ENCODE measurements around the gene AGRN. TPM values are rescaled to one million over a fixed set of nuclear protein-coding genes. Genes with fewer than 3 reads are reported as not detected.

The AGRN gene
- total RNA-seq, 1 experiment from 2014 or later = 184 TPM

GRCh38 chr1:1053682-1054081, 33.8 kb downstream of the AGRN start:
- no peak overlapping the region for H3K27ac Mint-ChIP-seq
- peaks cover 3% of the 10 kb centered on the region; the same call in 1 of the 2 replicates for H3K4me1 Mint-ChIP-seq
- ATAC-seq = no peak
- peaks cover 17% of the 10 kb centered on the region for H3K36me3 Mint-ChIP-seq
- TF ChIP-seq JAZF1 (CRISPR knock-in tag; IDR thresholded peaks at IDR 0.05) (no peak), GRHL2 (CRISPR knock-in tag; IDR thresholded peaks at IDR 0.05; ENCODE audit: insufficient replicate concordance, severe bottlenecking) (no peak), PREB (CRISPR knock-in tag; IDR thresholded peaks at IDR 0.05; ENCODE audit: borderline replicate concordance) (no peak), ZNF232 (CRISPR knock-in tag; IDR thresholded peaks at IDR 0.05) (no peak), NFE2L1 (CRISPR knock-in tag; IDR thresholded peaks at IDR 0.05) (no peak), MXD4 (CRISPR knock-in tag; IDR thresholded peaks at IDR 0.05; ENCODE audit: borderline replicate concordance) (no peak), SMAD4 (CRISPR knock-in tag; IDR thresholded peaks at IDR 0.05) (no peak), TEAD1 (CRISPR knock-in tag; IDR thresholded peaks at IDR 0.05) (no peak), CREB1 (CRISPR knock-in tag; IDR thresholded peaks at IDR 0.05) (no peak), ZNF416 (CRISPR knock-in tag; IDR thresholded peaks at IDR 0.05) (no peak), NR1H2 (CRISPR knock-in tag; IDR thresholded peaks at IDR 0.05) (no peak), ESRRA (CRISPR knock-in tag; IDR thresholded peaks at IDR 0.05; ENCODE audit: borderline replicate concordance) (no peak), ZNF138 (CRISPR knock-in tag; conservative IDR thresholded peaks at IDR 0.05) (no peak)
- TF ChIP-seq, protein P1, sequence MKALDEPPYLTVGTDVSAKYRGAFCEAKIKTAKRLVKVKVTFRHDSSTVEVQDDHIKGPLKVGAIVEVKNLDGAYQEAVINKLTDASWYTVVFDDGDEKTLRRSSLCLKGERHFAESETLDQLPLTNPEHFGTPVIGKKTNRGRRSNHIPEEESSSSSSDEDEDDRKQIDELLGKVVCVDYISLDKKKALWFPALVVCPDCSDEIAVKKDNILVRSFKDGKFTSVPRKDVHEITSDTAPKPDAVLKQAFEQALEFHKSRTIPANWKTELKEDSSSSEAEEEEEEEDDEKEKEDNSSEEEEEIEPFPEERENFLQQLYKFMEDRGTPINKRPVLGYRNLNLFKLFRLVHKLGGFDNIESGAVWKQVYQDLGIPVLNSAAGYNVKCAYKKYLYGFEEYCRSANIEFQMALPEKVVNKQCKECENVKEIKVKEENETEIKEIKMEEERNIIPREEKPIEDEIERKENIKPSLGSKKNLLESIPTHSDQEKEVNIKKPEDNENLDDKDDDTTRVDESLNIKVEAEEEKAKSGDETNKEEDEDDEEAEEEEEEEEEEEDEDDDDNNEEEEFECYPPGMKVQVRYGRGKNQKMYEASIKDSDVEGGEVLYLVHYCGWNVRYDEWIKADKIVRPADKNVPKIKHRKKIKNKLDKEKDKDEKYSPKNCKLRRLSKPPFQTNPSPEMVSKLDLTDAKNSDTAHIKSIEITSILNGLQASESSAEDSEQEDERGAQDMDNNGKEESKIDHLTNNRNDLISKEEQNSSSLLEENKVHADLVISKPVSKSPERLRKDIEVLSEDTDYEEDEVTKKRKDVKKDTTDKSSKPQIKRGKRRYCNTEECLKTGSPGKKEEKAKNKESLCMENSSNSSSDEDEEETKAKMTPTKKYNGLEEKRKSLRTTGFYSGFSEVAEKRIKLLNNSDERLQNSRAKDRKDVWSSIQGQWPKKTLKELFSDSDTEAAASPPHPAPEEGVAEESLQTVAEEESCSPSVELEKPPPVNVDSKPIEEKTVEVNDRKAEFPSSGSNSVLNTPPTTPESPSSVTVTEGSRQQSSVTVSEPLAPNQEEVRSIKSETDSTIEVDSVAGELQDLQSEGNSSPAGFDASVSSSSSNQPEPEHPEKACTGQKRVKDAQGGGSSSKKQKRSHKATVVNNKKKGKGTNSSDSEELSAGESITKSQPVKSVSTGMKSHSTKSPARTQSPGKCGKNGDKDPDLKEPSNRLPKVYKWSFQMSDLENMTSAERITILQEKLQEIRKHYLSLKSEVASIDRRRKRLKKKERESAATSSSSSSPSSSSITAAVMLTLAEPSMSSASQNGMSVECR (CRISPR knock-in tag; IDR thresholded peaks at IDR 0.05; ENCODE audit: borderline replicate concordance) = no peak
- TF ChIP-seq, protein P2, sequence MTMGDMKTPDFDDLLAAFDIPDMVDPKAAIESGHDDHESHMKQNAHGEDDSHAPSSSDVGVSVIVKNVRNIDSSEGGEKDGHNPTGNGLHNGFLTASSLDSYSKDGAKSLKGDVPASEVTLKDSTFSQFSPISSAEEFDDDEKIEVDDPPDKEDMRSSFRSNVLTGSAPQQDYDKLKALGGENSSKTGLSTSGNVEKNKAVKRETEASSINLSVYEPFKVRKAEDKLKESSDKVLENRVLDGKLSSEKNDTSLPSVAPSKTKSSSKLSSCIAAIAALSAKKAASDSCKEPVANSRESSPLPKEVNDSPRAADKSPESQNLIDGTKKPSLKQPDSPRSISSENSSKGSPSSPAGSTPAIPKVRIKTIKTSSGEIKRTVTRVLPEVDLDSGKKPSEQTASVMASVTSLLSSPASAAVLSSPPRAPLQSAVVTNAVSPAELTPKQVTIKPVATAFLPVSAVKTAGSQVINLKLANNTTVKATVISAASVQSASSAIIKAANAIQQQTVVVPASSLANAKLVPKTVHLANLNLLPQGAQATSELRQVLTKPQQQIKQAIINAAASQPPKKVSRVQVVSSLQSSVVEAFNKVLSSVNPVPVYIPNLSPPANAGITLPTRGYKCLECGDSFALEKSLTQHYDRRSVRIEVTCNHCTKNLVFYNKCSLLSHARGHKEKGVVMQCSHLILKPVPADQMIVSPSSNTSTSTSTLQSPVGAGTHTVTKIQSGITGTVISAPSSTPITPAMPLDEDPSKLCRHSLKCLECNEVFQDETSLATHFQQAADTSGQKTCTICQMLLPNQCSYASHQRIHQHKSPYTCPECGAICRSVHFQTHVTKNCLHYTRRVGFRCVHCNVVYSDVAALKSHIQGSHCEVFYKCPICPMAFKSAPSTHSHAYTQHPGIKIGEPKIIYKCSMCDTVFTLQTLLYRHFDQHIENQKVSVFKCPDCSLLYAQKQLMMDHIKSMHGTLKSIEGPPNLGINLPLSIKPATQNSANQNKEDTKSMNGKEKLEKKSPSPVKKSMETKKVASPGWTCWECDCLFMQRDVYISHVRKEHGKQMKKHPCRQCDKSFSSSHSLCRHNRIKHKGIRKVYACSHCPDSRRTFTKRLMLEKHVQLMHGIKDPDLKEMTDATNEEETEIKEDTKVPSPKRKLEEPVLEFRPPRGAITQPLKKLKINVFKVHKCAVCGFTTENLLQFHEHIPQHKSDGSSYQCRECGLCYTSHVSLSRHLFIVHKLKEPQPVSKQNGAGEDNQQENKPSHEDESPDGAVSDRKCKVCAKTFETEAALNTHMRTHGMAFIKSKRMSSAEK (CRISPR knock-in tag; IDR thresholded peaks at IDR 0.05; ENCODE audit: borderline replicate concordance) = no peak
- ChIA-PET CTCF (no interaction called here), POLR2A (no interaction called here)
- H3K9me3 Mint-ChIP-seq = peaks cover 6% of the 10 kb centered on the region
- H3K4me3 Mint-ChIP-seq = no peak overlapping the region
- peaks cover 19% of the 10 kb centered on the region for H3K27me3 Mint-ChIP-seq (ENCODE audit: low read depth)
- no peak for DNase-seq (ENCODE audit: low spot score)

DNA sequence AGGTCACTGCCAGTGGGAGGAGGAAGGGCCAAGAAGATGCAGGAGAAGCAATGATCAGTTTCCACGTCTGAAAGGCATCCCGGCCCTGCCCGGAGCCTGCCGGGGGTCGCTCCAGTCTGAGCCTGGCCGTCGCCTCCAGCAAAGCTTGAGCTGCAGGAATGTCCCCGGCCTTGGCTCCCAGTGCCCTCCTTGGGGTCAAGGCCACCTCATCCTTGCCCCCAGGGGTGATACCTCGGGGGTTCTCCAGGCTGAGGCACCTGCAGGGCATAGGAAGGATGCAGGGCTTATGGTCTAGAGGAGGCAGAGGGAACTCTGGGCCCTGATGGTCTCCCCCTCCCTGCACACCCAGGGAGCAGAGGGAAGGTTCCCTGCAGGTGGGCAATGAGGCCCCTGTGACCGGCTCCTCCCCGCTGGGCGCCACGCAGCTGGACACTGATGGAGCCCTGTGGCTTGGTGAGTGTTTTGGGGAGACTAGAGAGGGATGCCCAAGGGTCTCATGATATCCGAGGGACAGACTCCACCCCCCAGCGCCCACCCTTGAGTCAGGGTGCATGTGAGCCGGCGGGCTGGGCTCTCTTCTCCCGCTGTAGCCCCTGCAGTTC, 34.3 kb downstream of the AGRN start:
- no peak overlapping the region for H3K27ac Mint-ChIP-seq
- H3K36me3 Mint-ChIP-seq = peaks cover 17% of the 10 kb centered on the region
- ChIA-PET CTCF (no interaction called here), POLR2A (no interaction called here)
- peaks cover 23% of the 10 kb centered on the region for H3K27me3 Mint-ChIP-seq (ENCODE audit: low read depth)
- DNase-seq (ENCODE audit: low spot score) (no peak), ATAC-seq (no peak)
- no peak overlapping the region for H3K4me3 Mint-ChIP-seq
- peaks cover 3% of the 10 kb centered on the region; the same call in 1 of the 2 replicates for H3K4me1 Mint-ChIP-seq
- peaks cover 6% of the 10 kb centered on the region for H3K9me3 Mint-ChIP-seq
- TF ChIP-seq ZNF121 (CRISPR knock-in tag; IDR thresholded peaks at IDR 0.05) = no peak
- TF ChIP-seq ATF2 (CRISPR knock-in tag; IDR thresholded peaks at IDR 0.05; ENCODE audit: borderline replicate concordance, low read depth) = no peak
- TF ChIP-seq, protein P3, sequence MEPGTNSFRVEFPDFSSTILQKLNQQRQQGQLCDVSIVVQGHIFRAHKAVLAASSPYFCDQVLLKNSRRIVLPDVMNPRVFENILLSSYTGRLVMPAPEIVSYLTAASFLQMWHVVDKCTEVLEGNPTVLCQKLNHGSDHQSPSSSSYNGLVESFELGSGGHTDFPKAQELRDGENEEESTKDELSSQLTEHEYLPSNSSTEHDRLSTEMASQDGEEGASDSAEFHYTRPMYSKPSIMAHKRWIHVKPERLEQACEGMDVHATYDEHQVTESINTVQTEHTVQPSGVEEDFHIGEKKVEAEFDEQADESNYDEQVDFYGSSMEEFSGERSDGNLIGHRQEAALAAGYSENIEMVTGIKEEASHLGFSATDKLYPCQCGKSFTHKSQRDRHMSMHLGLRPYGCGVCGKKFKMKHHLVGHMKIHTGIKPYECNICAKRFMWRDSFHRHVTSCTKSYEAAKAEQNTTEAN (CRISPR knock-in tag; IDR thresholded peaks at IDR 0.05) = no peak
- no peak for TF ChIP-seq NR1H2 (CRISPR knock-in tag; IDR thresholded peaks at IDR 0.05)
- TF ChIP-seq SOX15 (CRISPR knock-in tag; IDR thresholded peaks at IDR 0.05) = no peak
- no peak for TF ChIP-seq PRRX2 (CRISPR knock-in tag; IDR thresholded peaks at IDR 0.05)
- TF ChIP-seq ZNF396 (CRISPR knock-in tag; IDR thresholded peaks at IDR 0.05; ENCODE audit: borderline replicate concordance) = no peak
- no peak for TF ChIP-seq CREB1 (CRISPR knock-in tag; IDR thresholded peaks at IDR 0.05)
- no peak for TF ChIP-seq ZNF232 (CRISPR knock-in tag; IDR thresholded peaks at IDR 0.05)
- TF ChIP-seq TCF7 (CRISPR knock-in tag; IDR thresholded peaks at IDR 0.05; ENCODE audit: low read depth) = no peak

Measured in WTC11 (cell line).